ENCODE results near the gene DNAJC17.
A peak's percentile ranks its signal among the peaks of the same experiment; 100 is the strongest.

DNAJC17 gene

DNA sequence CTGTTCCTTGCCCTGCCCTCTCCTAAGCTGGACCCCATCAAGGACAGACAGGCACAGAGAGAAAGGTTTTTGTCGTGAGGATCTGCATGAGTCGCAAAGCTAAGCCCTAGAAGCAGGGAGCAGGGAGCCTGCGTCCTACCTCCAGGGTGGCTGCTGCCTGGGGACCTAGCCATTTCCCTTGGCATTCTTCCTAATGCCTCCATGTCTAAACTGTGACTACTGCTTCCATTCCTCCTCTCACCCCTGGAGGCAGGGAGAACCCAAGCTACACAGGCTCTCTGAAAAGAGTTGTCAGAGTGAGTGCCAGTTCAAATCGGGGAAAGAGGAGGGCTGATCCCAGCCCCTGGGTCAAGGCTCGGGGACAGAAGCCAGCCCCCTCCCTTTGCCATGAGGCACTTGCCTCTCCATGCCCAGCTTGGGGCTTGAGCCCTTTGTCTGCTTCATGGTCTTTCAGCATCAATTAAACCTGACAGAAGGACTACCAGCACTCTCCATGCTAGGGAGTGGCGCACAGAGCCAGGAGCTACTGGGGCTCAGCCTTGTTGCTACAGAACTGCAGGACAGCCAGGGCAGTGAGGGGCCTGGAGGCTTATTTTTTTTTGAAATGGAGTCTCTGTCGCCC is 41.0 kb downstream of the DNAJC17 start:
- no peak for DNase-seq (ENCODE audit: low read depth in 2 of 2)

DNA sequence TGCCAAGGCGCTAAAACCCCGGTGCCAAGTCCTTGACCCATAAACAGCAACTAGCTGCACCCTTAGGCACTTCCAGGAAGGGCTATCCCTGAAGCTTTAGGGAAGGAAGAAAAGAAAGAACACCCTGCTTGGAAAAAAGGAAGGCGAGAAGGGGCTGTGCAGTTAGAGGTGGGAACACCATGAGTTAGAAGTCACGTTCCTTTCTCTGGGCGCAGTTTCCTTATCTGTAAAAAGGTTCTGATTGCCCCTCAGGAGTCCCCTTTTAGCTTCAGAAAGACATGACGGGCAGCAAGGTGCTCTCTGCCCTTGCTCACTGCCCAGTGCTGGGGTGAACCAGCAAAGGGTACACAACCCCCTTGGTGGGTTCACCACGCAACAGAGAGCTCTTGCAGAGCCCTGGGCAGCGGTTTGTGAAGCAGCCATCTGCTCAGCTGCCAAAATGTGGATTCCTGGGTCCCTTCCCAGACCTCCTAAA is 42.6 kb downstream of the DNAJC17 start:
- no peak for DNase-seq (ENCODE audit: low read depth in 2 of 2)

DNA sequence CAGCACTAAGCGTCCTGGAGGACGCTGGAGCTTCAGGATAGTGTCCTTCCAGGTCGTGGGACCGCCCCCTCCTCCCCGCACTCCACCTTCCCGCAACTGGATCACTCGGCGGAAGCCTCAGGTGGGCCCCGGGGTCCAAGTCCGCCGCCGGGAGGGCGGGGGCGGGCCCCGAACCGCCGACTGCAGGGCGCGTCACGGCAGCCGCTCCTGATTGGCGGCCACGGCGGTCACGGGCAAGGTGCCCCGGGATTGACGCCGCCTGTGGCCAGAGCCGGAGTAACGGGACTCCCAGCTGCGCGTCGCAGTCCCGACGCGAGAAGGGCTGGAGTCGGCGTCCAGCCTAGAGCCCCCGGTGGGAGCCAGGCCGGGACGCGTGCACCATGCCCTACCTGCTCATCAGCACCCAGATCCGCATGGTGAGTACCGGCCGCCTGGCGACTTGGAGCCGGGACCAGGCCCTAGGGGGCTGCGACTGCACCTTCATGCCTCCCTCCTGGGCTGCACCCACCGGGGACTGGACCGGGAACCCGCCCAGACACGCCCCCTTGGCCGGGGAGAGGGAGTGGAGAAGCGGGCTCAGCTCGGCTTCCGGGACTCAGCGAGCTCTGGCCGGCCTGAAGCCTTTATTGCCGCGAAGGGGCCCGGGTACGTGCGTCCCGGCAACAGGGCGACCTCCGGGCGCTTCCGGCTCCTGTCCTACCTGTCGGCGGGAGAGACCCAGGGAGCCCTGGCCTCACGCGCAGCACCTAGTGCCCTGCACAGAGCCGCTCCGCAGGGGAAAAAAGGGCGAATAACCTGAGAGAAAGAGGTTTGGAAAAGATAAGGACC is 43.3 kb downstream of the DNAJC17 start, which contains the start of gene GCHFR:
TSS of gene GCHFR (plus strand) at position 268 of the 828 bp plus-strand sequence. CDS start at position 381, 113 bp downstream.
- DNase-seq (ENCODE audit: low read depth in 2 of 2): peak; percentile 62 to 66

DNA sequence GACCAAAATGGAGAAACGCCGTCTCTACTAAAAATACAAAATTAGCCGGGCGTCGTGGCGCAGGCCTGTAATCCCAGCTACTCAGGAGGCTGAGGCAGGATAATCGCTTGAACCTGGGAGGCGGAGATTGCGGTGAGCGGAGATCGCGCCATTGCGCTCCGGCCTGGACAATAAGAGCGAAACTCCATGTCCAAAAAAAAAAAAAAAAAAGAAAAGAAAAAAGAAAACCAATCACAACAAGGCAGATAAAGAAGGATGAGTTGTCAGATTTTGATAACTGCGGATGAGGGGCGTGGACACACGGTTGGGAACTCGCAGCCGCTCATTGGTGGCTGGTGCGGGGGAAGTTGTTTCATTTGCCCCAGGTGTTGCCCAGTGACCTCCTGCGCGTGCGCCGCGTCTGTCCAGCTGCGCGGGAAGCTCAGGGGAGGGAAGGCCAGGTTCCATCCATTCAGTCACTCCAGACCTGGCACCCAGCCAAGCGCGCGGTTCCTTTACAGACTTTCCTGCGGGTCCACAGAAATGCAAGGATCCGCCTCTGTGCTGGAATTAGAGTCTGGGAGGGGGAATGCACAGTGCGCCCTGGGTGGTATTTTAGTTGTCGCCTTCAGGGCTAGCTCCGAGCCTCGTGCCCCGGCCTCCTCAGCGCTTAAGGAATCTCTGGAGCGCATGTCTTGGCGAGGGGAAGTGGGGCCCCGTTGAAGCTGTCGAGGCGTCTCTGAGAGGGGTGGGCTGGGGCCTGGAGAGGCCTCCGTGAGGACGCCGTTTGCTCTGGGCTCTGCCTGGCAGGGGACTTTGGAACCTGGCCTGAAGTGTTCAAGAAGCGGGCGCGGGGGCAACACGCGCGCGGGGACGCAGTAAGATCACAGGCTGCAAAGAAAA is 44.1 kb downstream of the DNAJC17 start:
- DNase-seq (ENCODE audit: low read depth in 2 of 2): no peak

DNA sequence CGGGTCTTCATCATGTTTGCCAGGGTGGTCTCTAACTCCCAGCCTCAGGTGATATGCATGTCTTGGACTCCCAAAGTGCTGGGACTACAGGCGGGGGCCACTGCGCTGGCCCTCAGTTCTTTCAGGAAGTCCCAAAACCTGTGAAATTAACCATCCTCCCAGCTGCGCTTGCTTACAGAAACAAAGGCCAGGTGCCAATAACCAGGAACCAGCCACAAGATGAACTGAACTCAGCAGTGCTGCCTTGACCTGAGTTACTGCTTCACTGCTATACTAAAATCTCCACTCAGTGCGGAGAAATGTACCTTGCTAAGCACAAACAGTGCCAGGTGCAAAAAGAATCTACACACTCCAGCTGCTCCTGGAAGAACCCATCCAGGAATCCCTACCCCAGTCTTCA is 47.3 kb downstream of the DNAJC17 start:
- DNase-seq (ENCODE audit: low read depth in 2 of 2): no peak

DNA sequence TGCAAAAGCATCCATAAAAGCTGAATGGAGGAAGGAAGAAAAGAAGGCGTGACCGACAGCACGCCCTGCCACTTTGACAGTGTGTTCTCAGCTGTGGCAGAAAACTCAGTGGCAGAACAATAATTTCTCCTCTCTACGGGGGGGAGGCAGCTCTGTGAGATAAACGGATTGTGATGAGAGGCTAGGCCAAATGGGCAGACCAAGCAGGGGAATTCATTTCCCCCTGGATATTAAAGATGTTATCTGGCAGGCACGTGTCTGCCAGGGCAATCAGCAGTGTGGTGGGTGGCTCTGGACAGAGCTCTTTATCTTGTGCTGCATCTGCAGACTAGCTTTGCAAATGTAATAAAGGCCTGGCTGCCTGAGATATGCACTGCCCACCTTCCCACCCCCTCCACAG is 50.3 kb downstream of the DNAJC17 start:
- DNase-seq (ENCODE audit: low read depth in 2 of 2): no peak

DNA sequence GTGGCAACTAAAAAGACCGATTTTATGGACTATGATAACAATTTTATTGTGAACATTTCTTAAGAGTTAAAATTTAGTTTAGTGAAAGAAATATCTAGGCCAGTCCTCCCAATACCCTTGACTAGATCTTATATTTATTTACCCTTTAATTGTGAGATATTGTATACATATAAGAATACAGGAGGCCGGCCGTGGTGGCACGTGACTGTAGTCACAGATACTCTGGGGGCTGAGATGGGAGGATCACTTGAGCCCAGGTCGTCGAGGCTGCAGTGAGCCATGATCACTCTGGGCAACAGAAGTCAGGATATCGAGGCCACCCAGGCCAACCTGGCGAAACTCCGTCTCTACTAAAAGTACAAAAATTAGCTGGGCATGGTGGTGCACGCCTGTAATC is 51.5 kb downstream of the DNAJC17 start:
- DNase-seq (ENCODE audit: low read depth in 2 of 2): no peak

DNA sequence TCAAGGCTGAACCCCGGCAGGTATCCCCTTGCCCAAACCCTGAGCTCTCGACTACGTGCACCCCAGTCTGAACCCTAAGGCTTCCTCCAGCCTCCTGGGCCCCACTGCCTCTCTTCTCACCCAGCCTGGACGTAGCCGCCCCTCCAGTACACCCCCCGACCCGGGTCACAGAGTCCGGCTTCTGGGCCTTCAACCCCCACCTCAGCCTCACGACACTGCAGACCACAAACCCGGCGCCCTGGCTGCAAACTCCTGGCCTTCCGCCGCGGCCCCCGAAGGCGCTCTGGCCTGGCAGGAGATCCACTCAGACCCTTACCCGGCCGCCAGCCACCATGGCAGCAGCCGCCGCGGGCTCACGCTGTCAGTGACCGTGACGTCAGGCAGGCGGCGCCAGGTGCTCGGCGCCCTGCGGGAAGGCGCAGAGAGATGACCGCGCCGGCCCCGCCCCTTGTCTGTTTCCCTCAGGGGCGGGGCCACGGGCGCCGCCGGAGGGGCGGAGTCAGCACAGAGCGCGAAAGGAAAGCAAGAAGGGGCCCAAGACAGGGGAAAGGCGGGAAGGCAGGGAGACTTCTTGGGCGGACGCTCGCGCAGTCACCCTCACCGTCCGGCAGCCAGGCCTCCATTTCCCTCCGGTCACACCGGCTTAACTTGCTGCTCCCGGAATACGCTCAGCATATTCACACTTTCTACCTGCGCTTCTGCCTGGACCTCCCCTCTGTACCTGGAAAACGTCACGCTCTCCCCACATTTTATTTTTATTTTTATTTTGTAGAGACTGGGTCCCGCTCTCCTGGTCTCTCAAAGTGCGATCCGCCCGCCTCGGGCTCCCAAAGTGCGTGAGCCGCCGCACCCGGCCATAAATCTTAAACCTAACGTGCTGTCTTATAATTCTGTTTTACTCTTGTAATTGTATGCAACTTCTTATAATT is 52.1 kb downstream of the DNAJC17 start, which contains the start of gene RMDN3:
TSS of gene RMDN3 (minus strand) at position 372 of the 929 bp plus-strand sequence. CDS start 471 bp downstream, outside the sequence.
- peak; percentile 87 to 89 for DNase-seq (ENCODE audit: low read depth in 2 of 2)

DNA sequence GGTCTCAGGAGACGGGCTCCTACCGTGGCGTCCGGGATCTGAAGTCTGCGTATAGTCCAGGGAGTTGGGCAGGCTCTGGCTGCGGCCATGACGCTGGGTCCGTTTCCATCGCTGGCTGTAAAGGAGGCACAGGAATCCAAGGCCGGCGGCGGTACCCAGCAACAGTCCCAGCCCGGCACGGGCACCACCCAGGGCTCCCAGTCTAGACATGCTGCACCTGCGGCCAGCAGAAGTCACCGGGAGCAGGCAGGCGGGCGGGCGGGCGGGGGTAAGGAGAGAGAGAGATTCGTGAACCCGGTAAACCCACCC is 52.7 kb downstream of the DNAJC17 start:
- DNase-seq (ENCODE audit: low read depth in 2 of 2): no peak

DNA sequence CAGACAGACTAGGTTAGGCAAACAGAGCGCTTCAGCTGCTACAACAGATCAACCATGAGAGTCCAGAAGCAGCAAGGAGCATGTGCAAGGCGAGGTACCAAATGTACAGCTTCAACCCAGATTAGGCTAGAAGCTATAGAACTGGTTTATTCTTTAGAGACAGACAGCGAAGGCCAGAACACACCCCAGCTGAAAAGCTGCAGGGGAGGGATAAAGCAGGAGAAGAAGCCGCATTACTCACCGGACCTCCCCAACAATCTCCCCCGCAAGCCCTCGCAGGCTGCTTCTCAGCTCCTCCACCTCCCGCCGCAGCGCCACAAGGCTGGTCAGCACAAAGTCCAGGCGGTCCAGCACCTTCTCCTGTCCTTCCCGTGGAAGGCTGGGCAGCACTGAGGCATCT is 55.5 kb downstream of the DNAJC17 start:
- no peak for DNase-seq (ENCODE audit: low read depth in 2 of 2)

DNA sequence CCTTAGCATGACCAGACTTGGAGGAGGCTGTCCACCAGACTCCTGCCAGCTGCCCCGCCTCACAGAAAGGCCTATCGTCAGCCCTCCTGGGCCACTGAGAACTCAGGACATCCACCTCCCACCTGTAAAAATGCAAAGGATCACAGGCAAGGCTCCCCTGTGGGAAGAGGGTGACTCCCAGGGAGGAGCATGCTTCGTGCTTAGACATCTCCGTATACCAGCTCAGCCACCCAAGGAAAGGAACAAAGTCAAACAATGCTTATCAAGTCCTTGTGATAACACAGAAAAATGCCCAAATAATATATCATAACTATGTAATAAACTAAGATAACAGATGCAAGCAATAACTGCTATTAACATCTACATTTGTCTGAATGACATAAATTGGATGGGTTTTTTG is 56.4 kb downstream of the DNAJC17 start:
- DNase-seq (ENCODE audit: low read depth in 2 of 2): no peak

DNA sequence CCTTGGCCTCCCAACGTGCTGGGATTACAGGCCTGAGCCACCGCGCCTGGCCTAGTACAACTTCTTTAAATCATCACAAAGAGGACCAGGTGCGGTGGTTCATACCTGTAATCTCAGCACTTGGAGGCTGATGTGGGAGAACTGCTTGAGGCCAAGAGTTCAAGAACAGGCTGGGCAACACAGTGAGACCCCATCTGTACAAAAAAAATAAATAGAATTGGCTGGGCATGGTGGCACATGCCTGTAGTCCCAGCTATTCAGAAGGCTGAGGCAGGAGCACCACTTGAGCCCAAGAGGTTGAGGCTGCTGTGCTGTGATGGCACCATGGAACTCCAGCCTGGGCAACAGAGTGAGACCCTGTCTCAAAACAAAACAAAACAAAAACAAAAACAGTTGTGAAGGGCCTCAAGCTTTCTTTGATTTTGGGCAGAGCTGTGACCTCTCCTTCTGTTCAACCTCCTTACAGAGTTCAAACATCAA is 58.1 kb downstream of the DNAJC17 start:
- DNase-seq (ENCODE audit: low read depth in 2 of 2): no peak

DNA sequence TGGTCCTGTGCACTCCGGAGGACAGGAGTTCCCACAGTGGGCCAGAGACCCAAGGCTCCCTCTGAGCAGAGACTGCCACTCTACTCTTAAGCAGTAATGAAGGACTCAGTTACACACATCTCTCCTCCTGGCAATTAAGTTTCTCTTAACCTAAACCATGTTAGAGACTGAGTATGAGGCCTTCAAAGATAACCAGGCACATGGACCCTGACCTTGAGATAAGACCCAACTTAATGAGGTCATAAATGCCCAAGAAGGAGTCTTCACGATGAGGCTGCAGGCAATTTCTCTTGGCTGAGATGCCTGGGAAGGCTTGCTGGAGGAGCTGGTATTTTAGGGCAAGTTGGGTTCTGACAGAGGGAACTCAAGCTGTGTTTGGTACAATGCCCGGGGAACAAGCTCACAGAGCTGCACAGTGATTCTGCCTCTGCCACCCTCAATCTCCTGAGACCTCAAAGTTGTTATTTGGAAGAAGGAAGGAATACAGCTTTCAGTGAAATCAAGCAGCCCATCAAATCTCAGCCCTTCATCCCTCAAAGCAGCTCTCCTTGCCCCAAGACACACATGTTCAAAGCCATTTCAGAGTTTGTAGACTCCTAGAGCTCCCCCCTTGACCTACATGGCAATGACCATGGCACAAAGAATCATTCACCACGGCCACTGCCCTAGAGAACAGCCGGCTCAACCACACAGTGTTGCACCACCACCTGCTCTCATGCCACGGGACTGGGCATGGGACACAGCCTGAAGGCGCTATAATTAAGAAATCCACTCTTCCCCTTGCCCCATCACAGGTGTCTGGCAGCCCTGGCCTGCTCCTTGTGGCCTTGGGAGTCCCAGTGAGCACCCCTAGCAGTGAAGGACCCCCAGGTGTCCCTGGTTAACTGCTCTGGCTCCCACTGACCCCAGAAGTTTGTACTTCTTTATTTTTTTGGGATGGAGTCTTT is 59.3 kb downstream of the DNAJC17 start:
- no peak for DNase-seq (ENCODE audit: low read depth in 2 of 2)

DNA sequence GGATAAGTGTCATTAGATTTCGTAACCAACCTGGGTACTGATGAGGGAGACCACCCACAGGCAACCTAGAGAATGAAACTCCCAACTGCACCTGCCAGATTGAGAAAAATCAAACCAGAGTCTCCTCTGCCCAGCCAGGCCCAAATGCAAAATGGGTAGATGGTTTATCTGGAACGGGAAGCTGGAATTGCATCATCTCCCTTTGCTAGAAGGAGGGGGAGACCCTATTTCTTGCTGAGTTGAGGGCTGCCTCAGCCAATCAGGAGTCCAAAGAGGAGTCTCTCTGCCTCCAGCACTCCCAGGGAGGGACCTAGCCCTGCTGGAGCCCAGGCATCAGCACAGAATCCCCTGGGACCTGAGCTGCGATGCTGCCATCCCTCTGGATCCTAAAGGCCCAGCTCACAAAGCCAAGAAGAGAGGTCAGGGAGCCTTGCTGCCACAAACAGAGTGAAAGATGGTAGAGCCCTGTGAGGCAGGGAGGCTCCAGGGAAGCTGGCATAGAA is 60.3 kb downstream of the DNAJC17 start:
- DNase-seq (ENCODE audit: low read depth in 2 of 2): no peak

DNA sequence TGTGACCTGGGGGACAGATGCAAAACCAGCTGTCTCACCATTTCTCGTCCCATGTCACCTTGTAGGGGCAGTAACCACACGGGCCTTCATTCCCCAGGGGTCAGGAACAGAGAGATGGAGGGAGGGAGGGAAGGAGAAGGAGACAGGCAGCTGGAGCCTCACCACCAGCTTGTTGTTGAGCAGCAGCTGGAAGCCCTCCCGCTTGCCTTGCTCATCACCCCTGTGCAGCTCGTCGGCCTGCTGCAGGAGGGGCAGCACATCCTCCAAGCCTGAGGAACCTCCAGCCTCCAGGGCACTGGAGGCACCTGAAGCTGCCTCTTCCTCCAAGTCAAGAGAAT is 62.5 kb downstream of the DNAJC17 start:
- no peak for DNase-seq (ENCODE audit: low read depth in 2 of 2)

DNA sequence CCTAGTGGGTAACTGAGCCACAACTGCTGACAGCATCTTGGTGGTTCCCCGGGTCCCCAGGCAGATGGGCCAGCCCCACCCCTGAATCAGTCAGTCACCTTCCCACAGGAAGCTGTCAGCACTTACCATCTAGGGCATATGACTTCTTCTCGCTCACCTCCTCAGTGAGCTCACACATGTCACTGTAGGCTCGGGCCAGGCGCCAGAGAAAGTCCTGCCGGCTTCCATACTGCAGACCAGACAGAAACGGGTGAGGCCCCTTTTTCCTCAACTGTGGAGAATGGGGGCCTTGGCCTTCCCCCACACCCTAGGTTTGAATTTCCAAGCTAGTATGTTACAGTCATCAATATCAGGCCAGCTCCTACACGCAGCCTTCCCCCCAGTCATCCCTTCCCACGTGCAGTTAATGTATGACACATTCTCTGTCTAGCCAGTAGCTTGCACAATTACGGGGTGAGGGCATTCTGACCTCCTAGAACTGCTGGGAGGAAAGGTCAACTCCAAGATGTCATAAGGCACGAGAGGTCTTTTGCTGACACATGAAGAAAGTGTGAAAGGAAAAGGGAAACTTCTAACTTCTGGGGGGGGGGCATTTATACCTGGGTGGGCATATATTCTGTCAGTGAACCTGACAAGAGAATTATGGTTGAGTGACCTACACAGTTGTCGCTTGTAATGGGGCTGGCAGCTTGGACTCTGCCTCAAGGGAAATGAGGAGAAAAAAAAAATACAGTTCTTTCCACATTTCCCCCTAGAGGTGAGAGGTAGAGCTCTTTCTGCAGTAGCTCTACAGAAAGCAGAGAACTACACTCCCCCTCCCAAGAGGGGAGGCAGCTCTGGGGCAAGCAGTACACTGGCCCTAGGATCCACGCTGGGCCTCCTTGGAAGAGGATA is 63.1 kb downstream of the DNAJC17 start:
- peak; percentile 61 to 69 for DNase-seq (ENCODE audit: low read depth in 2 of 2)

DNA sequence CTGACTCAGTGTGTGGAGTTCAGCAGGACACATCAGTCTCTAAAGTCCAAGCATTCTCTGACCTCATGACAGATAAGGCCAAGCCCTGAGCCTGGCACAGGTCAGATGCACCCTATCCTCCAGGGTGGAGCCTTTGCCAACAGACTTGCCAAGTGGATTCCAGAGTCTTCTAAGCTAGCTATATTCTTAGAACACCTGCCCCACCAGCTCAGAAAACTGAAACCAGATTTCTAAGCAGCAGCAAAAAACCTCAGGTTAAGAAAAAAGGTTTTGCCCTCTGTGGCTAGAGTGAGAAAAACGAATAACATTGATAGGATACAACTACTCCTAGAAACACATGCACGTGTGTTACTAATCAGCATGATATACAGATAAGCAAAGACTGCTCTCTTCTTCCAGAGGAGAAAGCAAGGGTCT is 63.8 kb downstream of the DNAJC17 start:
- no peak for DNase-seq (ENCODE audit: low read depth in 2 of 2)

DNA sequence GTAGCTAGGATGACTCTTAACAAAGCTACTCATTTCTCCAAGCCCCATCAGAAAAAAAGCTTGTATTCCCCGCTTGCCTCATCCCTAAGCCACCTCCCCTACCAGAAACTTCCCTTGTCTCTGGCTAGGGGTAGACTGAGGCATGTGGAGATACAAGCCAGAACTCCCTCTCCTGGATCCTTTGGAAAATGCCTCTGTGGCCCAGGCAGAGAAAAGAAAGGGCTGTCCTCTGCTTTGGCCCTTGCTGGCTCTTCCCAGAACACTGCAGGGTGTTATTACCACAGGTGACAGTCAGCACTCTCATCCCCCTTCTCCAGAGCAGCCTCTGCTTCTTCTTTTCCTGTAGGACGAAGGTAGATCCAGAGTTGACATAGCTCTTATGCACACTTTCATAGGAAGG is 67.4 kb downstream of the DNAJC17 start:
- DNase-seq (ENCODE audit: low read depth in 2 of 2): no peak

DNA sequence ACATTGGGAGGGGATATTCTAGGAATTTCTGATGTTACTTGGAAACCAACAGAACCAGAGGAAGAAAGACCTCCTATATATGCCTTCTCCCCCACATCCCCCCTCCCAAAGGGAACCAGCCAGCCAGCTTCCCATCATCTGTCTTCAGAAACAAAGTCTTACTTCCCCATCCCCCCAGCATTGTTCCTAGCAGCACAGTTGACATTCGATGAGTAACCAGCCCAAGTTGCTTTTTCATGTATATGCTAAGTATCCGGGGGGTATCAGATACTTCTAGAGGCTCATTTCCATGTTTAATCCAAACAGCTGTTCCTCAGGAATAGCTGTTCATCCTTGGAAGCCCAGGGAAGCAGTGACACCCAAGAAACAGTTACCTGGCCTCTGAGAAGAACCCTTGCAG is 68.2 kb downstream of the DNAJC17 start:
- no peak for DNase-seq (ENCODE audit: low read depth in 2 of 2)
